Nephron (organoid): ENCODE results near the gene DFFB.

Experiments used
- H3K27ac Mint-ChIP-seq, 3 experiments: 2 replicates each; pipeline ENCODE4 v1.8.0; 2020; ENCODE audit warnings: mixed read lengths in 3 of 3, mild to moderate bottlenecking in 2 of 3, moderate library complexity in 1 of 3
- H3K27me3 Mint-ChIP-seq: 2 replicates; pipeline ENCODE4 v1.8.0; 2021; ENCODE audit warnings: low read depth, mild to moderate bottlenecking, moderate library complexity, mixed read lengths
- H3K36me3 Mint-ChIP-seq: 2 replicates; pipeline ENCODE4 v1.8.0; 2020; ENCODE audit warnings: low read depth, mixed read lengths
- H3K4me1 Mint-ChIP-seq: 2 replicates; pipeline ENCODE4 v1.8.0; 2020; ENCODE audit warnings: mixed read lengths
- H3K4me3 Mint-ChIP-seq, 3 experiments: 2 replicates each; pipeline ENCODE4 v1.8.0; 2020; ENCODE audit warnings: mild to moderate bottlenecking in 3 of 3, mixed read lengths in 3 of 3, moderate library complexity in 2 of 3
- H3K9me3 Mint-ChIP-seq: 2 replicates; pipeline ENCODE4 v1.8.0; 2020; ENCODE audit warnings: mixed read lengths
- TF ChIP-seq, protein P1 (sequence below), 3 experiments: fragments of 200-600 bp; sonication (generic); IDR thresholded peaks; one replicate each; pipeline ENCODE4 v1.5.0; 2021; ENCODE audit warnings: antibody characterized with exemption in 3 of 3; ENCODE audit not compliant: unreplicated experiment in 3 of 3

Gene DFFB

DNA sequence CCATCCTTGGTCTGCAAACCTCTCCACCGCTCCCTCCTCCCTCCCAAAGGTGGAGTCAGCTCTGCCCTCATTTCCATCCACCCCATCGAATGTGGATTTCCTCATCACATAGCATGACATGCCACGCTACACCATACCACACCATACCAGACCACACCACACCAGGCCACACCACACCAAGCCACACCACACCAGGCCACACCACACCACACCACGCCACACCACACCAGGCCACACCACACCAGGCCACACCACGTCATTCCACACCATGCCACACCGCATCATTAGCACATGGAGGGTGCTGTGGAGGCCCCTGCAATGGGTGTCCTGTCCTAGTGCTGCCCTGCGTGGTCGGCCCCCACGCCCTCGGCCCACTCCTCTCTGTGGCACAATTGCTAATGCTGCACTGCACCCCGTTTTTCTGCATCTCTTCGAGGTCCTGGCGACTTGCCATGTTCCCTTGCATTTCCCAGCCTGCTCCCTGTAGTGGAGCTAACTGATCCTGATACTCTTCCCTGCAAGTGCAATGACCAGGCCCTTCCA, 11.3 kb downstream of the DFFB start:
- TF ChIP-seq, protein P1, sequence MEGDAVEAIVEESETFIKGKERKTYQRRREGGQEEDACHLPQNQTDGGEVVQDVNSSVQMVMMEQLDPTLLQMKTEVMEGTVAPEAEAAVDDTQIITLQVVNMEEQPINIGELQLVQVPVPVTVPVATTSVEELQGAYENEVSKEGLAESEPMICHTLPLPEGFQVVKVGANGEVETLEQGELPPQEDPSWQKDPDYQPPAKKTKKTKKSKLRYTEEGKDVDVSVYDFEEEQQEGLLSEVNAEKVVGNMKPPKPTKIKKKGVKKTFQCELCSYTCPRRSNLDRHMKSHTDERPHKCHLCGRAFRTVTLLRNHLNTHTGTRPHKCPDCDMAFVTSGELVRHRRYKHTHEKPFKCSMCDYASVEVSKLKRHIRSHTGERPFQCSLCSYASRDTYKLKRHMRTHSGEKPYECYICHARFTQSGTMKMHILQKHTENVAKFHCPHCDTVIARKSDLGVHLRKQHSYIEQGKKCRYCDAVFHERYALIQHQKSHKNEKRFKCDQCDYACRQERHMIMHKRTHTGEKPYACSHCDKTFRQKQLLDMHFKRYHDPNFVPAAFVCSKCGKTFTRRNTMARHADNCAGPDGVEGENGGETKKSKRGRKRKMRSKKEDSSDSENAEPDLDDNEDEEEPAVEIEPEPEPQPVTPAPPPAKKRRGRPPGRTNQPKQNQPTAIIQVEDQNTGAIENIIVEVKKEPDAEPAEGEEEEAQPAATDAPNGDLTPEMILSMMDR (IDR thresholded peaks at IDR 0.05; ENCODE audit: unreplicated experiment in 3 of 3), result no peak
- Mint-ChIP-seq H3K36me3 (peaks cover 41% of the 10 kb centered on the region), H3K27ac (no peak overlapping the region), H3K4me1 (no peaks in the 10 kb centered on the region), H3K9me3 (no peaks in the 10 kb centered on the region), H3K27me3 (peaks cover 4% of the 10 kb centered on the region), H3K4me3 (no peak overlapping the region)

DNA sequence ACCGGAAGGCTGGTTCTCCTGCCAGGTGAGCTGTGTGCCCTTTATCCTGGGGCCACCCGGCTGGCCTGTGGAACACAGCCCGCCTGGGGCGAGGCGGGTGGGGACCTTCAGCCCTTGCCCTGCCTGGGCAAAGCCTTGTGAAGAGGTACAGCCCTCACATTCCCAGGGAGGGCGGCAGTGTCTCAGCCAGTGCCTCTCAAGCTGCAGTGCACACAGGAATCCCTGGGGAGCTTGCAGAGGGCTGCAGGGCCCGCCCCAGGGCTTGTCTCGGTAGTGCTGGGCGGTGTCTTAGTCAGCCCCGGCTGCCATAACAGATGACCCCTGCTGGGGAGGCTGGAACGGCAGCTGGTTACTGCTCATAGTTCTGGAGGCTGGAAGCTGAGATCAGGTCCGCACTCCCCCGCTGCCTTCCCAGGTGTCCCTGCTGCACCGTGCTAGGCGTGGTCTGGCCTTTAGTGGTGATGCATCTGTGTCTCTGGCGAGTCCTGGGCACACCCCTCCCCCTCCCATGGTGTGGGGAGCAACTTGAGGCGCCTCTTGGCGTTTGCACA, 12.6 kb downstream of the DFFB start:
- Mint-ChIP-seq H3K4me1 (no peaks in the 10 kb centered on the region), H3K27ac (no peak overlapping the region), H3K9me3 (no peaks in the 10 kb centered on the region), H3K36me3 (peaks cover 47% of the 10 kb centered on the region), H3K27me3 (peaks cover 4% of the 10 kb centered on the region), H3K4me3 (no peak overlapping the region)
- TF ChIP-seq, protein P1 (IDR thresholded peaks at IDR 0.05; ENCODE audit: unreplicated experiment in 3 of 3), result no peak

DNA sequence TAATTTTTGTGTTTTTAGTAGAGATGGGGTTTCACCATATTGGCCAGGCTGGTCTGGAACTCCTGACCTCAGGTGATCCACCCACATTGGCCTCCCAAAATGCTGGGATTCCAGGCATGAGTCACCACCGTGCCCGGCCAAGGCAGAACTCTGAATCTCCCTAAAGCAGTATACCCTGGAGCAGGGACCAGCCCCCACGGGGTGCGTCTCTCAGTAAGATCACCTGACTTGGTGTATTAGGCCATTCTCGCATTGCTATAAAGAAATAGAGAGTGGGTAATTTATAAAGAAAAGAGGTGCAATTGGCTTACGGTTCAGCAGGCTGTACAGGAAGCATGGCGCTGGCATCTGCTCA, 14.2 kb downstream of the DFFB start:
- peaks cover 4% of the 10 kb centered on the region for H3K27me3 Mint-ChIP-seq
- no peaks in the 10 kb centered on the region for H3K9me3 Mint-ChIP-seq
- no peak overlapping the region for H3K27ac Mint-ChIP-seq
- H3K4me1 Mint-ChIP-seq, result no peaks in the 10 kb centered on the region
- TF ChIP-seq, protein P1 (IDR thresholded peaks at IDR 0.05; ENCODE audit: unreplicated experiment in 3 of 3), result no peak
- peaks cover 57% of the 10 kb centered on the region for H3K36me3 Mint-ChIP-seq
- no peak overlapping the region for H3K4me3 Mint-ChIP-seq

DNA sequence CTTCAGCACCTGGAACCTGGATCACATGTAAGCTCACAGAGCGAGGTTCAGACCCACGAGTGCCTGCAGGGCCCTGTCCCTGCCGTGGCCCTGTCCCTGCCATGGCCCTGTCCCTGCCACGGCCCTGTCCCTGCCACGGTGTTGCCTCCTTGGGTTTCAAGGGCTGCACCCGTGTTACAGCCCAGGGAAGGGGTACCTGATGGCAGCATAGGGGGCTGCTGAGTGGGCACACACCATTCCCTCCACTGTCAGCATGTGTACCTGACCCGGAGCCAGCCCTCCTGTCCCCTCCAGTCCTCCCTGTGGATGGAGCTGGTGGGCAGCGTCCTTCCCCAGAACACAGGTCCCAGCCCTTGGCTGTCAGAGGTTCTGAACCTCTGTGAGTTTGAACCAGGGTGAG, 15.3 kb downstream of the DFFB start:
- peaks cover 56% of the 10 kb centered on the region for H3K36me3 Mint-ChIP-seq
- H3K4me3 Mint-ChIP-seq, result no peak overlapping the region
- H3K9me3 Mint-ChIP-seq, result no peaks in the 10 kb centered on the region
- H3K4me1 Mint-ChIP-seq, result no peaks in the 10 kb centered on the region
- no peaks in the 10 kb centered on the region for H3K27me3 Mint-ChIP-seq
- TF ChIP-seq, protein P1 (IDR thresholded peaks at IDR 0.05; ENCODE audit: unreplicated experiment in 3 of 3), result no peak
- no peak overlapping the region for H3K27ac Mint-ChIP-seq

DNA sequence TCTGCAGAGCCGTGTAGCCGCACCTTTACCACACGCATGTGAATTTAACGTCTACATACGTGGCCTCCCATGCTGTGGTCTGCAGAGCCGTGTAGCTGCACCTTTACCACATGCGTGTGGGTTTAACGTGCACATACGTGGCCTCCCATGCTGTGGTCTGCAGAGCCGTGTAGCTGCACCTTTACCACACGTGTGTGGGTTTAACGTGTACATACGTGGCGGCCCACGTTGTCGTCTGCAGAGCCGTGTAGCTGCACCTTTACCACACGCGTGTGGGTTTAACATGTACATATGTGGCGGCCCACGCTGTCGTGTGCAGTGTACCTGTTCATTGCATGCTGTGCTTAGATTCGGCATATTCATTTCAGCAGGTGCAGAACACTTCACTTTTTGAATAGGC, 17.5 kb downstream of the DFFB start:
- no peaks in the 10 kb centered on the region for H3K4me1 Mint-ChIP-seq
- H3K9me3 Mint-ChIP-seq, result peaks cover 13% of the 10 kb centered on the region
- no peak overlapping the region for H3K4me3 Mint-ChIP-seq
- TF ChIP-seq, protein P1 (IDR thresholded peaks at IDR 0.05; ENCODE audit: unreplicated experiment in 3 of 3), result no peak
- H3K36me3 Mint-ChIP-seq, result peaks cover 68% of the 10 kb centered on the region
- H3K27me3 Mint-ChIP-seq, result no peaks in the 10 kb centered on the region
- no peak overlapping the region for H3K27ac Mint-ChIP-seq

DNA sequence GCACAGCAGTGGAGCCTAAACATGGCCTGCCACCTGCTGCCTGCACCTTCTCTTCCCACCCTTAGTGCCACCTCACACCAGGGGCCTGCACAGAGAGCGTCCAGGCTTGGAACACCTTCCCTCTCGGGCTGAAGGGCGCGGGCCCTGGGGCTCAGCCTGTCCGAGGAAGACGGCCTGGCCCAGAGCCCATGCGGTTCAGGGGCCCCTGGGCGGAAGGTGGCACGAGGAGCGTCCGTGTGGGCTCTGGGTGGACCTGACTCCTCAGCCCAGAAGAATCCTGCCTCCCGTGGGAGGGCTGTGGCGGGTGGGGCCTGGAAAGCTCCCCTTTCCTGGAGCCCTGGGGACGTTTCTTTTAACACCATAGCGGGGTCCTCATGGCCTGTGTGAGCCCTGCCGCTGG, 19.4 kb downstream of the DFFB start:
- peaks cover 13% of the 10 kb centered on the region for H3K9me3 Mint-ChIP-seq
- H3K27ac Mint-ChIP-seq, result no peak overlapping the region
- no peak overlapping the region for H3K4me3 Mint-ChIP-seq
- H3K4me1 Mint-ChIP-seq, result no peaks in the 10 kb centered on the region
- H3K27me3 Mint-ChIP-seq, result no peaks in the 10 kb centered on the region
- H3K36me3 Mint-ChIP-seq, result peaks cover 72% of the 10 kb centered on the region
- TF ChIP-seq, protein P1 (IDR thresholded peaks at IDR 0.05; ENCODE audit: unreplicated experiment in 3 of 3), result no peak
